Astrocyte (in vitro differentiated cells and primary cell): ENCODE data around the gene EPN3.

Experiments
- CTCF ChIP-seq: IDR thresholded peaks from 2 replicates; pipeline ENCODE4 v1.5.1; 2011; ENCODE audit warnings: low read depth, mild to moderate bottlenecking, inconsistent platforms, low read length, moderate library complexity; ENCODE audit not compliant: insufficient read depth
- EZH2 ChIP-seq: IDR thresholded peaks from 2 replicates; pipeline ENCODE4 v1.6.1; 2012; ENCODE audit warnings: mild to moderate bottlenecking, low read length, inconsistent platforms; ENCODE audit not compliant: insufficient read depth

GRCh38 chr17:50587571-50587970 lies 55.0 kb downstream of the EPN3 start:
- TF ChIP-seq CTCF, result no peak
- no peak for TF ChIP-seq EZH2
